HG02623 (cell line): ENCODE results near the gene SIPA1.

Experiments
- ATAC-seq: cut with Tn5 transposase; IDR thresholded peaks from one replicate; pipeline ENCODE4 v1.9.1; 2021; ENCODE audit warnings: moderate library complexity; ENCODE audit not compliant: unreplicated experiment

SIPA1 gene

DNA sequence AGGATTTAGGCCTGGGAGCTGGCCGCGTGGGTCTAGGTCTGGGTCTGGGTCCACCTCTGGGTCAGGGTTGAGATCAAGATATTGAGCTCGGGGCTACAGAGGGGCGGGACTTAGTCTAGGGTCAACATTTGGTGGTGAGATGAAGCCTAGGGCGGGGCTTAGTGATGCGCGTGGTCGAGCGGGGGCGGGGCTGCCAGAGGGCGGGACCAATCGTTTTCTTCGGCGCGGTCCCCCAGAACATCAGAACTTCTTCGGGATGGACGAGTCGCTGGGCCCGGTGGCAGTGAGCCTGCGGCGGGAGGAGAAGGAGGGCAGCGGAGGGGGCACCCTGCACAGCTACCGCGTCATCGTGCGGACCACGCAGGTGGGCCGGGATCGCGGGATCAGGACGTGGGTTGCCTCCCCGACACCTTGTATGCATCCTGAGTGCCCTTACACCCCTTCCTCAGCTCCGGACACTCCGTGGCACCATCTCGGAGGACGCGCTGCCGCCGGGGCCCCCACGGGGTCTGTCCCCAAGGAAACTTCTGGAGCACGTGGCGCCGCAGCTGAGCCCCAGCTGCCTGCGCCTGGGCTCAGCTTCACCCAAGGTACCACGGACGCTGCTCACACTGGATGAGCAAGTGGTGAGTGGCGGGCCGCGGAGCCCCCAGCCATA lies 4.2 kb downstream of the SIPA1 start:
- ATAC-seq: no peak

DNA sequence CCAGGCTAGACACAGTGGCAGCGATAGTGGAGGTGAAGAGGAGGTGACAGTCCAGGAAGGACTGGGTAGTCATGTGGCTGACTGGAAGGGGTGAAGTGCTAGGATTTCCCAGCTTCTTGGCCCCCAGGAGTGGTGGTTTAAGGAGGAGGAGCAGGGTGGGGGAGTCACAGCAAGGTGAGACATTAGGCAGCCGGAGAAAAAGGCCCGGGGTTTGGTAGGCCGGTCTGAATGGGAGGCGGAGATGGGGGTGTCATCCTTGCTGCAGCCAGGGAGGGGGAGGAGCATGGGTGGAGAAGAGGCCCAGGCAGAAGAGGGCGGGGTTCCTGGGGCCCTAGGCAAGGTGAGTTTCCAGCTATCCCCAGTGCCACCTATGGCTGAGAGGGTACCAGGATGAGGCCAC lies 6.1 kb downstream of the SIPA1 start:
- no peak for ATAC-seq

DNA sequence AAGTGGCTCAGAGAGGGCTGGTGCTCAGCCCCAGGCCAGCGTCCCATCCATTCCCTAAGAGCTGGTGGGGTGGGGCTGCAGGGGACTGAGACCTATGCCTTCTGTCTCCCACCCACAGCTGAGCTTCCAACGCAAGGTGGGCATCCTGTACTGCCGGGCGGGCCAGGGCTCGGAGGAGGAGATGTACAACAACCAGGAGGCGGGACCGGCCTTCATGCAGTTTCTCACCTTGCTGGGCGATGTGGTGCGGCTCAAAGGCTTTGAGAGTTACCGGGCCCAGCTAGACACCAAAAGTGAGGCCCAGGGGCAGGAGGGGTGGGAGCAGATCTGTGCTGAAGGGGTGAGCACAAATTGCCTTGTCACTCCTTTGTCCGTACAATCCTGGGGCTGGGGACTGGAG lies 6.9 kb downstream of the SIPA1 start:
- ATAC-seq: no peak

DNA sequence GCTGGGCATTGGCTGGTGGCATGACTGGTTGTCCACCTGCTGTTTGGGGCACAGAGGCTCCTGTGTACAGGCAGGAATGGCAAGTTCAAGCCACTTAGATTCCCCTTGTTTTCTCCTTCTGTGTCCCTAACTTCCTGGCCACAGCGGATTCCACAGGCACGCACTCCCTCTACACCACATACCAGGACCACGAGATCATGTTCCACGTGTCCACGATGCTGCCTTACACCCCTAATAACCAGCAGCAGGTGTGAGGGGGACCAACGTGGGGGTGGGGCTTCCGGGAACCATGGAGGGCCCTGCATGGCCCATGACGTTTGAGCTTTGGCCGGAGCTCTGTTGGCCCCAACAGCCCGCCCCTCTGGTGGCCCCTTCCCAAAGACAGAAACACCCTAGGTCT lies 7.8 kb downstream of the SIPA1 start:
- no peak for ATAC-seq

DNA sequence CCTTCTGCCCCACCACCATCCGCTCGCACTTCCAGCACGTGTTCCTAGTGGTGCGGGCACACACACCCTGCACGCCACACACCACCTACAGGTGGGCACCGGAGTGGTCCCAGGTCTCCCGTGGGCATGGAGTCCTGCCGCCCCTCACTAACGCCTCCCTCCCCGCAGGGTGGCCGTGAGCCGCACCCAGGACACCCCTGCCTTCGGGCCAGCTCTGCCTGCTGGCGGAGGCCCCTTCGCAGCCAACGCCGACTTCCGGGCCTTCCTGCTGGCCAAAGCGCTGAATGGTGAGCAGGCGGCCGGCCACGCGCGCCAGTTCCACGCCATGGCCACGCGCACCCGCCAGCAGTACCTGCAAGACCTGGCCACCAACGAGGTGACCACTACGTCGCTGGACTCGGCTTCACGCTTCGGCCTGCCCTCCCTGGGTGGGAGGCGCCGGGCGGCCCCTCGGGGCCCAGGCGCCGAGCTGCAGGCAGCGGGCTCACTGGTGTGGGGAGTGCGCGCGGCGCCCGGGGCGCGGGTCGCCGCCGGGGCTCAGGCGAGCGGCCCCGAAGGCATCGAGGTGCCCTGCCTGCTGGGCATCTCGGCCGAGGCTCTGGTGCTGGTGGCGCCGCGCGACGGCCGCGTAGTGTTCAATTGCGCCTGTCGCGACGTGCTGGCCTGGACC lies 8.5 kb downstream of the SIPA1 start:
- no peak for ATAC-seq

DNA sequence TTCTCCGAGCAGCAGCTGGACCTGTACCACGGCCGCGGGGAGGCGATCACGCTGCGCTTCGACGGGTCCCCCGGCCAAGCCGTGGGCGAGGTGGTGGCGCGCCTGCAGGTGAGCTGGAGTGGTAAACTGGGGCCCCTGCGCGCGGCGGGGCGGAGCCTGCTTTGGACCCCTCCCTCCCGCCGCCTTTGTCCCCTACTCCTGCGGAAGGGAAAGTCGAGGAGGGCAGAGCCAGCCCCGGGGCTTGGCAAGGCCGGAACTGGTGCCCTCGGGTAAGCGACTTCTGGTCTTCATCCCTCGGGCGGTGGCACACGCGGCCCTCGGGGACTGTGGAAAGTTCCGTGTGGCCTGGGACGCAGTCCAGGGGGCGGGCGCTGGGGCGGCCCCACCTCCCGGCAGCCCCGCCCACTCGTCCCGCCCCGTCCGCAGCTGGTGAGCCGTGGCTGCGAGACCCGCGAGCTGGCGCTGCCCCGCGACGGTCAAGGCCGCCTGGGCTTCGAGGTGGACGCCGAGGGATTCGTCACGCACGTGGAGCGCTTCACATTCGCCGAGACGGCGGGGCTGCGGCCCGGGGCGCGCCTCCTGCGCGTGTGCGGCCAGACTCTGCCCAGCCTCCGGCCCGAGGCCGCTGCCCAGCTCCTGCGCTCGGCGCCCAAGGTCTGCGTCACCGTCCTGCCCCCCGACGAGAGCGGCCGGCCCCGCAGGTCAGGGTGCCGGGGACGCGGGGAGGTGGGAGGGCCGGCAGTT lies 9.2 kb downstream of the SIPA1 start:
- no peak for ATAC-seq

DNA sequence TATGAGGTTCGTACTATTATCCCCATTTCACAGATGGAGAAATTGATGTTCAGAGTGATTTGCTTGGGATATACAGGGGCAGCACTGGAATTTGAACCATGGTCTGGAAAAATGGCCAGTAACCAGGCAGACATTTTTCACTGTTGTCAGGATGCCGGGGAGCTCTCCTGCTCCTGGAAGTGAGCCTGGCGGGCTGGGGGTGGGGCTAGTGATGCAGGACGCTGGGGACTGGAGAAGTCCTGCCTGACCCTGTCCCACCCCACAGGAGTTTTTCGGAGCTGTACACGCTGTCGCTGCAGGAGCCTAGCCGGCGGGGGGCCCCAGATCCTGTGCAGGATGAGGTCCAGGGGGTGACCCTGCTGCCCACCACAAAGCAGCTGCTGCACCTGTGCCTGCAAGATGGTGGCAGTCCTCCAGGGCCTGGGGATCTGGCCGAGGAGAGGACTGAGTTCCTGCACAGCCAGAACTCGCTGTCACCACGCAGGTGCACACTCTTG lies 11.1 kb downstream of the SIPA1 start:
- no peak for ATAC-seq

DNA sequence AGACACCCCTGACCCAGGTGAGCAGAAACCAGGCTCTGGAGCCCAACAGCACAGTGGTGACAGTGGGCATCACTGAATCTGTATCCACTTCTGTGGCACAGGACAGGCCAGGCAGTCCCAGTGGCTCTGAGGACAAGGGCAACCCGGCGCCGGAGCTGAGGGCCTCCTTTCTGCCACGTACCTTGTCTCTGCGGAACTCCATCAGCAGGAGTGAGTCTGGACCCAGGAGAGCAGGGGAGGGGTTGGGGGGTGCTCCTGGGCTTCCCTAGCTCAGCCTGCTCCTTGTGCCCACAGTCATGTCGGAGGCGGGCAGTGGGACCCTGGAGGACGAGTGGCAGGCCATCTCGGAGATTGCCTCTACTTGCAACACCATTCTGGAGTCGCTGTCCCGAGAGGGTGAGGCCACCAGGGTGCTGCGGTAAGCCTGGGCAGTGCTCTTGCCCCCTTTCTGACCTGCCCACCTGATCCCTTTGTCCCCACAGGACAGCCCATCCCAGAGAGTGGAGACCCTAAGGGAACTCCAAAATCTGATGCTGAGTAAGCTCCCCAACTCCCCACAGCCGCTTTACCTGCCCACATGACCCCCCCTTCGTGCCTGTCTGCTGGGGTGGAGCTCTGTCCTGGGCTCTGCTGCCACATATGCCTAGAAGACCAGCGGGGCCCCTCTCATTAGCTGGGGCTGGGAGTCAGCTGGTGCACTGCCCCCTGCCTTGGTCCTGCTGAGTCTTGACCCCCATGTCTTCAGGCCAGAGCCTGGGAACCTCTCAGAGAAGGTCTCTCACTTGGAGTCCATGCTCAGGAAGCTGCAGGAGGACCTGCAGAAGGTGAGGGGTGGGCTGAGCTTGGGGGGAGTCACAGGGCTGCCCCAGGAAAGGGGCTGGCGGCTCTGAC lies 12.0 kb downstream of the SIPA1 start:
- no peak for ATAC-seq

DNA sequence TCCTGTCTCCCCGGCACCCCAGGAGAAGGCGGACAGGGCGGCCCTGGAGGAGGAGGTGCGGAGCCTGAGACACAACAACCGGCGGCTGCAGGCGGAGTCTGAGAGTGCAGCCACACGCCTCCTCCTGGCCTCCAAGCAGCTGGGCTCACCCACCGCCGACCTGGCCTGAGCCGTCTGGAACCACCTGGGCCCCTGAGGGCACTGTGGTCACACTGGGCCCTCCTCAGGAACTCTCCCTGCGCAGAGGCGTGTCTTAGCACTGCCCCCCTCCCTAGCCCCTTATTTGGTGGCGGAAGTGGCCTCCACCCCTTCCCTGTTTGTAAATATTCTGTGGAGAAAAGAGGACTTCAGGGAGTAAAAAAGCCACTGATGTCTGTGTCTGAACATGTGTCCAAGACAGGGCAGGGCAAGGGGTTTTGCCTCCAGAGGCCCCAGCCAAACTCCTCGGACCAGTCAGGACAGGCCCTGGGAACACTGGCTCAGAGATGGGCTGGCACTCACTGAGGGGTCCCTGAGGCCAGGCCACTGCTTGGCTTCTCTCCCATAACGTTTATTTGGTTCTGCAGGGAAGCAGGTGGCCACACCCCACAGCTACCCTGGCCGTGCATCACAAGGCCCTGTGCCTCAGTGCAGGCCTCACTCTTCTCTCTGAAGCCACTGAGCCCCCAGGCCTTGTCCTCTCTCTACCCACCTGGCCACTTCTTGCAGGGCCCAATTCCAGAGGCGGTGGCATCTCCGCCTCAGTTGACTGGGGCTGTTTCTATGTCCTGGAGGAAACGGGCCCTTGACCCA lies 12.8 kb downstream of the SIPA1 start:
- ATAC-seq: no peak

DNA sequence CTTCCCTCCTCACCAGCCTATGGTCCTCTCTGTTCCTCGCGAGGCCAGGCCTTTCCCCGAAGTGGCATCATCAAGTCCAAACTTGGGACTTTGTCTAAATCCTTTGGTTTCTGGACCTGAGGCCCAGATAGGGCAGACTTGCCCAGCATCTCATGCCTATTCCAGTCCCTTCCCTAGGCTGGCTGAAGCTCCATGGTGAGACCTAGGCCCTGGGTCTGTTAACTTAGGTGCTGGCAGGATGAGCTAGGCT lies 13.4 kb downstream of the SIPA1 start:
- ATAC-seq: no peak

DNA sequence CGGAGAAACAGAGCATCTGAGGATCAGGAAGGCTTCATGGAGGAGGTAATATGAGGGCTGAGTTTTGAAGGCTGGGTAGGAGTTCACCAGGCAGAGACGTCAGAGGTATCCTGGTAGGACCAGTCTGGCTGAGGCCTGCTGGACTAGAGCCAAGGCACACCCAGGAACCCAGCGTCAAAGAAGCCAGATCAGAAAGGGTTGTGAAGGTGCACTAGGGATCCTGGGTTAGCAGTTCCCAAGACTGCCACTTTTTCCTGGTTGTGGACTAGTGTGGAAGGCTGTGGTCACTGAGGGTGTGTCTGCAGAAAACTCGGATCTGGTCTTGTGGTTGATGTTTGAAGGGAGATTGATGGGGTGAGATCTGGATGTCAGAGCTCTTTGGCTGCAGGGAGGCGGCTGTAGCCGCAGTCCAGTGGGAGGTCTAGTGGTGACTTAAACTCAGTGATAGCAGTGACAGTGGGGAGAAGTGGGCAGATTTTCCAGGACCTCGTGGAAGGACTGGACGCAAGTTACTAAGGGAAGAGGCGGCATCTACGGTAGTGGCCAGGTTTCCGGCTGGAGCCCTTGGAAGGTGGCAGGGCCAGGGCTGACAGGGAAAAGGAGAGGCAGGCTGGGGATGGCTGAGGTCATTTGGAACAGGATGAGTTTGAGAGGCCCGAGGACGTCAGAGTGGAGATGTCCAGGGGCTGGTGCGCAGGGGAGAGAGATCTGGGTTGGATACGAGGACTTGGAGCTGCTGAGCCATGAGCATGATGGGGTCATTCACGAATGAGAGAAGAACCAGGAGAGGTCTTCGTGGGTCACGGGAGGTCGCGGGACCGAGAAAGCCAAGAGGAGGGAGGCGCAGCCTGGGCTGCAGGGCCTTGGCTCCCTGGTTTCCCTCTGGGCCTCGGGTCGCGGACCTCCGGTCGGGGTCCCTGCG lies 13.9 kb downstream of the SIPA1 start:
- no peak for ATAC-seq

DNA sequence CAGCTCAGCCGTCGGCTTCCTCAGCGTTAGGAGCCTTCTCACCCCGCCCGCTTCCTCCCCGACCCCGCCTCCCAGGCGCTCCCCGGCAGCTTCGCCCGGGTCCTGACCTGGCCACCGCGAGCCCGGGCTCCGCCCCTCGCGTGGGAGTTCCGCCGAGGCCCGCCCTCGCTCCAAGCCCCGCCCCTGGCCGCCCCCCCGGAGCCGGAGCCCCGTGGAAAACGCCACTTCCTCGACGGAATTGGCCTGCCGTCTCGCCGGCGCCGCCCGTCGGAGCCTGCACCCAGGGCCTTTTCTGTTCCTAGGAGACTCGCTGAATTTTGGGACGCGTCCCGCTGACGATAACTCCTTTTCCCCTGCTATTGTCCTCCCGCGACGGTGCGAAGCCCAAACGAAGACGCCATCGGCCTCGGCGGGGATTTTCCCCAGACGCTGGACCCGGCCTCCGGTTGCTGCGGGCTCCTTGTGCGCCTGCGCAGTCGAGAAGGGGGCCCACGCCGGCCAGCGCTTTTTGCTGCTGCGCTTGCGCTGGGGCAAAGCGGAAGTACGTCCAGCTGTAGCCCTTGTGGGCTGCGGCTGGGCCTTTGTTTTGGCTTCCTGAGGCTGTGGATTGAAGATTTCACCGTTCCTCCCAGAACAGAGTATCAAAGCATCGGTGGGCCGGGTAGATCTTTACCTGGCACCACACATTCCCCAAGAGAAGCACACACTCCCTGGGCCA lies 14.8 kb downstream of the SIPA1 start:
- ATAC-seq: peak; percentile 75

DNA sequence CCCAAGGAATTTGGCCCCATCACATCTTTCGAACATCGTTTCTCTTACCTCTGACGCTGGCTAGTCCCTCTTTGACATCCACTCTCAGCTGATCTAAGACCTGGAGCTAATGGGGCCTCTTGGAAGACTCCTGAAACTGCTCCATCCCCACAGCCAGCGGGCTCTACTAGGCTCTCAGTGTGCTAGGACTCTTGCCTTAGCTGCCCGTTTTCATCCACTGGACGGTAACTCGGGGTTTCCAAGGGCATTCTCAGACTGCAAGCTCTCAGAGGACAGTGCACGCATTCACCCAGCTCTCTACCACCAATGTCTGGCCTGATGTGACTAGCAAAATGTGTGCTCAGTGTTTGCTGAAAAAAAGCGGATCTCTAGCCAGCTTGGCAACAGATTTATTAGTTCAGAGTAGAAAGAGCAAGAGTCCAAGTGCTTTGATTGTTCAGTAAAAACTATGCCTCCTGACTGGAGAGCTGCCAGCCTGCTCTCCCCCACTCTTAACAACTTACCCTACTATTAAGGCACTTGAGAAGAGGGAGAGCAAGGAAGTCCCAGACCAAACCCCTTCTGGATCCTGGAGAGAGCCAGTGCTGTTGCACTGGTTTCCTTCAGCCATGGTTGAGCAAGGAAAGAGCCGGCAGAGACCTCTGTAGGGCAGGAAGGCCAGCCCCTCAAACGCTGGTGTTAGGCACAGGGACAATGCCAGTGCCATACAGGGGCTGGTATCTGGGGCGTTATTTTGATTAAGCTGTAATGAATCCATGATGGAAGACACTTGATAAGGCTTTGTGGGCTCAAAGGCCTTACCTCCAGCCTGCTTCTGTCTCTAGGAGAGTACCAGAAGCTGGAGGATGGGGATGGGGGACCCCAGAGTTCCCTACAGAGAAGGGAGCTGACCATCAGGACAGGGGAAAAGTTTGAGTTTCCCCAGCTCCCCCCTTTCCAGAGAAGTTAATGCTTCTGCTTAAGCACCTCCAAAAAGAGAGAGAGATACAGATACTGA lies 15.6 kb downstream of the SIPA1 start:
- ATAC-seq: no peak

DNA sequence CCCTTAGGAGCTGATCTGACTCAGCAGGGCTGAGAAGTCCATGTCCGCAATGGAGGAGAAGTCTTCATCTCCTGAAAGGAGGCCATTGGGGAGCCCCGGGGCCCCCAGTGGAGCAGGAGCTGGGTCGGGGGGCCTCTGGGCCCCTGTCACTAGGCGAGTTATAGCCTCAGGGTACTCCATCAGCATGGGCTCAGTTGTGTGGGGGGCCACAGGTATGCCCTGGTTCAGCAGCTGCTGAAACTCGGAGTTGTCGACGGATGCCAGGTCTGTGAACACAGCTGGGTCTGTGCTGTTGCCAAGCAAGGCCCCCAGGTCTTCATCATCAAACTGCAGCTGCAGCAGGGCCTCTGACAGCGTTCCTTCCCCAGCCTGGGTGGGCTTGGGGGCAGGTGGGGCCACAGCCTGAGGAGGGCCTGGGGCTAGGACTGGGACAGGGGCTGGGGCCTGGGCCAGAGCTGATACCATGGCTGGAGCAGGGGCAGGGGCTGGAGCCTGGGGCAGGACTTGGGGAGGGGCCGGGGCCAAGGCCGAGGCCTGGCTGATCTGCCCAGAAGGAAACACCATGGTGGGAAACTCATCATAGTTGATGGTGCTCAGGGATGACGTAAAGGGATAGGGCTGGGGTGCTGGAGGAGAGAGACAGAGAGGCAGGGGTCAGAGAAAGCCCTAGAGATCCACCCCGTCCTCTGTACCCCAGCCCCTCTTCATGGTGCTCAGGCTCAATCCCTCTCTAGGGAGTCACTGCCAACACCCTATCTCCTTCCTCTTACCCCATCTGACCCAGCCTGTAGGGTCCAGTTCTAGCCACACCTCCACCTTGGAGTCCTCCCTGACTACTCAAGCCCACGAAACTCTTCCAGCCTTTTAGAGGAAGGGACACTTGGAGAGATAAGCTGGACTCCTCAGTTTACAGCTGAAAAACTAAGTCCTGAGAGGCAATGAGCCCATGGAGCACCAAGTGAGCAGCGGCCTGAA lies 16.8 kb downstream of the SIPA1 start:
- no peak for ATAC-seq

DNA sequence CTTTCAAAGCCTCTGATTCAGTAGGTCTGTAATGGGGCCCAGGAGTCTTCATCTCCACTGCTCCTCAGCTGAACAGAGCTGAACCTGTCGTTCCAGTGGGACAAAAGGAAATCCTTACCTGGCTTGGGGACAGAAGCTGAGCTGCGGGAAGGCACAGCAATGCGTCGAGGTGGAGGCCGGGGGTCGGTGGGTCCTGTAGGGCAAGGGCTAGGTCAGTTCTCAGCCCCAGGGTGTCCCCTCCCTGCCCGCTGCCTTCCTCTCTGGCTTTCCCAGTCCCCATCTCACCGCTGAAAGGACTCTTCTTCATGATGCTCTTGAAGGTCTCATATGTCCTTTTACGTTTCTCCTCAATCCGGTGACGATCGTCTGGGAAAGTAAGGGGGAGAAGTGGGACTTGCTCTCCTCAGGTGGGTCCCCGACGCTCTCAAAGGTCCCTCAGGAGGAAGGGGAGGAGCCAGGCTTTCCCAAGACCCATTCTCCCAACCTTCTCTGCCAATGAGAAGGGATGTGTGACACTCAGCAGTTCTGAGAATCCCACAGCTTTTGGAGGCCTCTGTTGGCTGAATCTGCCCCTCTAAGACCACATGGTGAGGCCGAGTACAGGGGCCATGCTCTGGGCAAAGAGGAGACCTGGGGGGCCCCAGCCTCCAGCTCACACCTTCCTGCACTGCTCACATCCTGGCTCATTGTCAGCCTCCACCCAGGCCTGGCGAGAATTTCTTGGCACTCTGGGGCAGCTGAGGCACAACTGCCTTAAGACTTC lies 17.9 kb downstream of the SIPA1 start:
- no peak for ATAC-seq

DNA sequence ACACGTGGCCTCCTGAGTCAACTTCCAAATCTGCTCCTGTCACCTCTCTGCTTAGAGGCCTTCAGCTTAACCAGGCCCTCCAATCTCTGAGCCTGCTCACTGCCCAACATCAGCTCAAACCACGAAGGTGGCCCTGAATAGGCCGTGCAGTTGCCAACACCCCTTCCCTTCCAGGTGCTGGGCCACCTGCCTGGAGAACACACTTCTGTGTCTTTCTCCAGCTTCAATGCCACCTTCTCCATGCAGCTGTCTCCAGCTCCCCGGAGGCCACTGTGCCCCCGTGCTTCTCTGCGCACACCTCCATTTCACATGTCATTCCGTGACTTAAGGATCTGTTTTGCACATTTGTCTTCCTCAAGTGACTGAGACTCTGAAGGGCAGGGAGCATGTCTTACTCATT lies 19.5 kb downstream of the SIPA1 start:
- no peak for ATAC-seq
